Measurements from ENCODE around the gene OBSL1.

The OBSL1 gene

DNA sequence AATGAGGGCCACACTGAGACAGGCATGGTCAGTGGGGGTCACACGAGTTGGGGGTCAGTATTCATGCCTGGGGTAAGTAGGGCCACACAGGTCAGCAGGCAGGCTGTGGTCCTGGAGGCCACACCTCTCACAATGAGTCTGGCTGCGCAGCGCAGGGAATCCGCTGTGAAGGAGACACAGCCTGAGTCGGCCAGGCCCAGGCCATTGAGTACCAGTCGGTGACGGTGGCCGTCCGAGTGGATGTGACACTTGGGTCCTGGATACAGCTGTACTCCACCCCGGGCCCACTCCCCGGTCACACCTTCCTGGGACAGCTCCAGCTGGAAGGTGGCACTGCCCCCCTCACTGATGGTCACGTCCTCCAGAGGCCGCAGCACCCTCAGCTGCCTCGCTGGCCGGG, 17.0 kb downstream of the OBSL1 start:
- H3K27me3 Mint-ChIP-seq, result peaks cover 34% of the 10 kb centered on the region
- H3K4me3 Mint-ChIP-seq, result no peak overlapping the region

DNA sequence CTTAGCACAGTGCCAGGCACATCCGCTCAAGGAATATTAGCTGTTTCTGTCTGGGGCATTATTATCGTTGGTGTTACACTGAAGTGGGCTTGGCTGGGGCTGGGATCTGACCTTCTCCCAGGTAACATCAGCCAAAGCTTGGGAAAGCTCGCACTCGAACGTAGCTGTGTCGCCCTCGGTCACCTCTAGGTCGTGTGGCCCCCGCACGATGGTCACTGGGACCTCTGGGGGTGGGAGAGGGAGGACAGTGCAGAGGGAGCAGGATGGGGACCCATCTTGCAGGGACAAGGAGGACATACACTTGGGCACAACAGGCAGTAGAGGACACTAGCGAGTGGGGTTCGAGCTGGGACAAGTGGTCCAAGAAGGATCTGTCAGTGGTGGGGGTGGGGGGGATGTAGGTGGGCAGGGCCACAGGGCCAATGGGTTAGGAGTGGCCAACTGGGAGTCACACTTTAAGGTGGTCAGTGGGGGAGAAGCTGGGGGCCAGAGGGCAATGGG, 17.8 kb downstream of the OBSL1 start:
- DNase-seq (ENCODE audit: low spot score in 2 of 2) (no peak), ATAC-seq (ENCODE audit: low read depth) (no peak)
- Mint-ChIP-seq H3K27me3 (peaks cover 37% of the 10 kb centered on the region), H3K9me3 (no peaks in the 10 kb centered on the region), H3K4me1 (peaks cover 9% of the 10 kb centered on the region), H3K36me3 (no peaks in the 10 kb centered on the region), H3K27ac (no peak overlapping the region), H3K4me3 (no peak overlapping the region)

More for the DNA sequence above, 17.0 kb downstream of the OBSL1 start:
- Mint-ChIP-seq H3K4me1 (peaks cover 9% of the 10 kb centered on the region), H3K27ac (no peak overlapping the region), H3K36me3 (no peaks in the 10 kb centered on the region), H3K9me3 (no peaks in the 10 kb centered on the region)
- DNase-seq (ENCODE audit: low spot score in 2 of 2) (no peak), ATAC-seq (ENCODE audit: low read depth) (no peak)

DNA sequence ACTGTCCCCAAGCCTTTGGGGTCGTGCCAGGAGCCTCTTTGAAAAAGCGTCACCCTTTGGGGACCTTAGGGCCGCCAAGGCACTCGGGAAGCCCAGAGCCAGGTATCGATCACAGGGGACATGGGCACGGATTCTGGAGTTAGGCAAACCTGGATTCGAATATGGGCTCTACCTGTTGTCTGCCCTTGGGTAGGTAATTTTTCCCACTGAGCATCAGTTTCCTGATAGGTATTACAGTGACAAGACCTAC, 18.2 kb downstream of the OBSL1 start:
- Mint-ChIP-seq H3K9me3 (no peaks in the 10 kb centered on the region), H3K27ac (no peak overlapping the region), H3K27me3 (peaks cover 39% of the 10 kb centered on the region), H3K4me3 (no peak overlapping the region), H3K4me1 (peaks cover 9% of the 10 kb centered on the region), H3K36me3 (no peaks in the 10 kb centered on the region)
- ATAC-seq (ENCODE audit: low read depth) (no peak), DNase-seq (ENCODE audit: low spot score in 2 of 2) (no peak)

DNA sequence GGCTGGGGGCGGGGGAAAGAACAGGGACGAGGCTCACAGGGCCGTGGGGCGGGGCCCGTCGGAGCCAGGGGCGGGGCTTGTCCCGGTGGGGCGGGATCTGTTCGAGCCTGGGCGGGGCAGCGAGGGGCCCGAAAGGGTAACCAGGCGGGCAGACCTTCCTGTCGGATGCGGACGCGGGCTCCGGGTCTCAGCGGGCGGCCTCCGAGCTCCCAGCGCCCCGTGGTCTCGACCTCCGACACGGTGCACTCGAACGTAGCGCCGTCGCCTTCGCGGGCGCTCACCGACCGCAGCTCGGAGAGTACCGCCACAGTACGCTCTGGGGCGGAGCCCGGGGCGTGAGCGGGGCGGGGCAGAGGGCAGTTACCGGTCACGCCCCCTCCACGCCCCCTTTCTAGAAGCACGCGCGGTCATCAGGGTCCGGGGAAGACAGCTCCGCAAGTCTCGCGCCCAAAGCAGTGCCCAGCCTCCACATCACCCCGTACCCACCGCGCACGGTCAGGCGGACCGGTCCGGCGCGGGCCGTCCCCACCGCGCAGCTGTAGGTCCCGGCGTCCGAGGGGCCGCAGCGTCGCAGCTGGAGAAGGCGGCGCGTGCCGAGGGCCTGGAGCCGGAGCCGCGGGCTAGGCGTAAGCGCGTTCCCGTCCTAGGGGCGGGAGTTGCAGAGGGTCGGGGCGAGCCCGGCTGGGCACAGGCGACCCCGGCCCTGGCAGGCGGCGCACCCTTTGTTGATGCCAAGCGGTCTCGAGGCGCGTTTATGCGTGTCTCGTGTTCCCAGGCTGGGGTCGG, 18.8 kb downstream of the OBSL1 start:
- Mint-ChIP-seq H3K36me3 (no peaks in the 10 kb centered on the region), H3K27ac (no peak overlapping the region), H3K9me3 (no peaks in the 10 kb centered on the region), H3K4me3 (peak overlapping the region; percentile 76), H3K27me3 (peaks cover 40% of the 10 kb centered on the region), H3K4me1 (peaks cover 9% of the 10 kb centered on the region)
- ATAC-seq (ENCODE audit: low read depth) (peak; percentile 96), DNase-seq (ENCODE audit: low spot score in 2 of 2) (peak; percentile 63 to 75)

- Mint-ChIP-seq H3K27me3 (peaks cover 44% of the 10 kb centered on the region), H3K4me3 (peak overlapping the region; percentile 76), H3K9me3 (no peaks in the 10 kb centered on the region), H3K27ac (no peak overlapping the region), H3K4me1 (peaks cover 9% of the 10 kb centered on the region), H3K36me3 (no peaks in the 10 kb centered on the region)
- DNase-seq (ENCODE audit: low spot score in 2 of 2), result no peak
- no peak for ATAC-seq (ENCODE audit: low read depth)
These were observed 19.6 kb downstream of the OBSL1 start for GRCh38 chr2:219551441-219552381.

DNA sequence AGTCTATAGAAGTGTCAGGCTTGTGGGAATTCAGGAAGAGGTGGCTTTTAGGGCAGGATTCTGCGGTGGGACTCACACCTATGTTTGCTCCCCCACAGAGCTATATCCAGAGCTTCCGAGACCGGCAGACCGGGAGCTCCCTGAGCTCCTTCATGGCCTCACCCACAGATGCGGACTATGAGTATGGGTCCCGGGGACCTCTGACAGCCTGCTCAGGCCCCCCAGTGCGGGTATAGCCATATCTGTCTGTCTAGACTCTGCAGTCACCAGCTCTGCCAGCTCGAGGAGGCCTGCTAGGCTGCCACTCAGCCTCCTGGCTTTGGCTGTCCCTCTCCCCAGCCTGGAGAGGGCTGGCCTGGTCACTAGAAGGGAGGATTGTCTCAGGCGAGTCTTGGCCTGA, 21.7 kb downstream of the OBSL1 start:
- Mint-ChIP-seq H3K36me3 (no peaks in the 10 kb centered on the region), H3K9me3 (no peaks in the 10 kb centered on the region), H3K4me1 (peaks cover 9% of the 10 kb centered on the region), H3K27me3 (peaks cover 53% of the 10 kb centered on the region), H3K27ac (no peak overlapping the region), H3K4me3 (no peak overlapping the region)
- ATAC-seq (ENCODE audit: low read depth), result no peak
- DNase-seq (ENCODE audit: low spot score in 2 of 2), result no peak

DNA sequence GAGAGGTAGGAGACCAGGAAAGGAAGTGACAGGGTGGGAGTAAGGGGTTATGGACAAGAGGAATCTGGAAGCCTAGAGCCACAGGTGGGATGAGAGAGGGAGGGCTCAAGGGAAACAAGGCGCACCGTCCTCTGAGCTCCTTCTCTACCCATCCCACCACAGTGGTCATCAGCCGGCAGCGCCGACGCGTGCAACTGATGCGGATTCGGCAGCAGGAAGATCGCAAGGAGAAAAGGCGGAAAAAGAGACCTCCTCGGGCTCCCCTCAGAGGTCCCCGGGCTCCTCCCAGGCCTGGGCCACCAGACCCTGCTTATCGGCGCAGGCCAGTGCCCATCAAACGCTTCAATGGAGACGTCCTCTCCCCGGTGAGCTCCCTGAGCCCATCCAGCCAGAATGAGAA, 22.3 kb downstream of the OBSL1 start:
- peaks cover 12% of the 10 kb centered on the region for H3K4me1 Mint-ChIP-seq
- no peak overlapping the region for H3K4me3 Mint-ChIP-seq
- H3K27ac Mint-ChIP-seq, result no peak overlapping the region
- ATAC-seq (ENCODE audit: low read depth) (no peak), DNase-seq (ENCODE audit: low spot score in 2 of 2) (no peak)
- no peaks in the 10 kb centered on the region for H3K9me3 Mint-ChIP-seq
- no peaks in the 10 kb centered on the region for H3K36me3 Mint-ChIP-seq
- H3K27me3 Mint-ChIP-seq, result peaks cover 51% of the 10 kb centered on the region

GRCh38 chr2:219547621-219548020, 23.7 kb downstream of the OBSL1 start:
- Mint-ChIP-seq H3K36me3 (no peaks in the 10 kb centered on the region), H3K4me3 (no peak overlapping the region), H3K27ac (no peak overlapping the region), H3K9me3 (no peaks in the 10 kb centered on the region), H3K27me3 (peaks cover 44% of the 10 kb centered on the region), H3K4me1 (peaks cover 12% of the 10 kb centered on the region)
- DNase-seq (ENCODE audit: low spot score in 2 of 2), result no peak
- ATAC-seq (ENCODE audit: low read depth), result no peak

DNA sequence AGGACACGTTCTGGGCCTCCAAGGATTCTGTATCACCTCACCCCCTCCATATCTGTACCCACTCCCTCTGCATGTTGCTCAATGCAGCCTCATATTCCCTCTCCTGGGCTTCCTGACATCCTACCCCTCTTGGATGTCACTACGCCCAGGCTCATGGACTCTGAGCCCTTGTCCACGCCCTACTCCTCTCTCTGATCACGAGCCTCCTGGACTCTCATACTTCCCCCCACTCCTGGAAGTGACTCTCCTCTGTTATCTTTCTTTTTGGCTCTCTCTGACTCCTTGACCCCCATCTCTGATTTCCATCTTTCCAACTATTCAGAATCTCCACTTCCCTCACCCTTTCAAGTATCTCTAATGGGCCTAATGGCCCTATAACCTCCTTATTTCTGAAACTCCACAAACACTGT, 25.4 kb downstream of the OBSL1 start:
- Mint-ChIP-seq H3K27ac (no peak overlapping the region), H3K4me3 (no peak overlapping the region), H3K36me3 (no peaks in the 10 kb centered on the region), H3K27me3 (peaks cover 40% of the 10 kb centered on the region), H3K9me3 (no peaks in the 10 kb centered on the region), H3K4me1 (peaks cover 11% of the 10 kb centered on the region)
- DNase-seq (ENCODE audit: low spot score in 2 of 2), result no peak
- no peak for ATAC-seq (ENCODE audit: low read depth)

DNA sequence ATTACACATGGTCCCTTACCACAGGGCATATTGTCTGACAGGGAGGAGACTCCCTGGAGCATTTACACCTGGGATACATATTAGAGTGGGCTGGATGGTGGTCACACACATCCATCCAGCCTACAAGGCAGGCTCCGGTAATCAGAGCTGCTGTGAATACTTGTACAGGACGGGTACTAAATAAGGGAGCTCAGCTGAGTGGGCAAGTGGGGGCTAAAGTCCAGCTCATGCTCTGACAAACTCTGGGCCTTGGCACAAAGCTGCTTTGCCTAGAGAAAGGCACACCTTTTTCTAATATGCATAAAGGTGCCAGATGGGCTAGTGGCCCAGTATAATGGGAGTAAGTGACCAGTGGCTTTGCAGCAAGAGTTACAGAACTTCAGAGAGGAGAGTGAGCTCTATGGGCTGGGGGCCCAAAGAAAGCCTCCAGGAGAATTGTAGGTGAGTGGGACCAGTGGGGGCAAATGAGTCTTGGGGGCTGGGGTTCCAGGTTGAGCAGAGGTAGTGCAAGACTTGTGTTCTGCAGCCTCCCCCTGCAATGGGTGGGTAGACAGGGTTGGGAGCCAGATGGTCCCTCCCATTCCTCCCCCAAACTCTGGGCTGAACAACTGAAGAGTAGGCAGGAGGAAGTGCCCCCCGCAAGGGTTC, 25.9 kb downstream of the OBSL1 start:
- H3K4me3 Mint-ChIP-seq, result no peak overlapping the region
- DNase-seq (ENCODE audit: low spot score in 2 of 2) (no peak), ATAC-seq (ENCODE audit: low read depth) (no peak)
- H3K27me3 Mint-ChIP-seq, result peaks cover 38% of the 10 kb centered on the region
- H3K4me1 Mint-ChIP-seq, result peaks cover 9% of the 10 kb centered on the region
- no peaks in the 10 kb centered on the region for H3K36me3 Mint-ChIP-seq
- no peaks in the 10 kb centered on the region for H3K9me3 Mint-ChIP-seq
- H3K27ac Mint-ChIP-seq, result no peak overlapping the region

DNA sequence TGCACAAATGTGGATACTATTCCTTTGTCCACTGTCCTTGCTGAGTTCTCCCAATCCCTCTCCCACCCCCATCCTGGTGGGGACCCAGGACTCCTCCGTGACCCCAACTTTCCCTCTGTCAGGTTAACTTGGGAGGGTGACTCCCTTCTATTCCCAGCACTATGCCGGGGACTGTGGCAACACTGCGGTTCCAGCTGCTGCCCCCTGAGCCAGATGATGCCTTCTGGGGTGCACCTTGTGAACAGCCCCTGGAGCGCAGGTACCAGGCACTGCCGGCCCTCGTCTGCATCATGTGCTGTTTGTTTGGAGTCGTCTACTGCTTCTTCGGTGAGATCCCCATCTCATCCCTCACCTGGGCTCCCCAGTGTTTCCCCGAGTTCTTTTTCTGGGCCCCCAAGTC, 26.8 kb downstream of the OBSL1 start:
- no peaks in the 10 kb centered on the region for H3K36me3 Mint-ChIP-seq
- H3K4me1 Mint-ChIP-seq, result peaks cover 9% of the 10 kb centered on the region
- H3K4me3 Mint-ChIP-seq, result peak overlapping the region; percentile 81
- H3K9me3 Mint-ChIP-seq, result no peaks in the 10 kb centered on the region
- DNase-seq (ENCODE audit: low spot score in 2 of 2) (no peak), ATAC-seq (ENCODE audit: low read depth) (no peak)
- H3K27ac Mint-ChIP-seq, result no peak overlapping the region
- H3K27me3 Mint-ChIP-seq, result peaks cover 39% of the 10 kb centered on the region

GRCh38 chr2:219543596-219544358, 27.6 kb downstream of the OBSL1 start, which contains the start of the genes CHPF and TMEM198:
CHPF (minus strand) TSS chr2:219543809; CDS start chr2:219543538, 271 bp downstream.
TMEM198 (plus strand) TSS chr2:219544028; CDS start chr2:219544728, 700 bp downstream.
- no peaks in the 10 kb centered on the region for H3K9me3 Mint-ChIP-seq

GRCh38 chr2:219542931-219543595, 28.3 kb downstream of the OBSL1 start:
- Mint-ChIP-seq H3K9me3 (no peaks in the 10 kb centered on the region), H3K27me3 (peaks cover 34% of the 10 kb centered on the region), H3K27ac (no peak overlapping the region), H3K4me1 (peaks cover 9% of the 10 kb centered on the region), H3K4me3 (peak overlapping the region; percentile 73), H3K36me3 (no peaks in the 10 kb centered on the region)
- ATAC-seq (ENCODE audit: low read depth), result peak; percentile 43
- DNase-seq (ENCODE audit: low spot score in 2 of 2), result peak in 1 of 2 donors; percentile 72

More at GRCh38 chr2:219543596-219544358, 27.6 kb downstream of the OBSL1 start, which contains the start of the genes CHPF and TMEM198:
- Mint-ChIP-seq H3K27me3 (peaks cover 37% of the 10 kb centered on the region), H3K4me1 (peaks cover 9% of the 10 kb centered on the region), H3K36me3 (no peaks in the 10 kb centered on the region), H3K4me3 (peak within 1 kb of the TSS; percentile 81), H3K27ac (no peak within 1 kb of the TSS)
- ATAC-seq (ENCODE audit: low read depth) (peak; percentile 72), DNase-seq (ENCODE audit: low spot score in 2 of 2) (peak; percentile 76 to 82)

Measured in memory B cell (primary cell).